ENCODE results near the gene SYNPR.

The SYNPR gene

GRCh38 chr3:63477494-63478129 is 199.5 kb downstream of the SYNPR start:
- H3K36me3 ChIP-seq, result no peaks in the 10 kb centered on the region
- H3K4me3 ChIP-seq (ENCODE audit: low read depth, low read length), result no peak overlapping the region
- H3K9me3 ChIP-seq, result no peaks in the 10 kb centered on the region
- TF ChIP-seq CTCF (IDR thresholded peaks at IDR 0.05; ENCODE audit: low read depth, low read length), result no peak
- peaks cover 29% of the 10 kb centered on the region for H3K27me3 ChIP-seq
- no peak for DNase-seq
- no peaks in the 10 kb centered on the region for H3K4me1 ChIP-seq

GRCh38 chr3:63478990-63479660 is 201.0 kb downstream of the SYNPR start:
- H3K4me3 ChIP-seq (ENCODE audit: low read depth, low read length), result no peak overlapping the region

GRCh38 chr3:63479661-63480035 is 201.5 kb downstream of the SYNPR start:
- DNase-seq, result no peak
- no peak for TF ChIP-seq CTCF (IDR thresholded peaks at IDR 0.05; ENCODE audit: low read depth, low read length)

More at GRCh38 chr3:63478990-63479660, 201.0 kb downstream of the SYNPR start:
- no peaks in the 10 kb centered on the region for H3K4me1 ChIP-seq
- no peaks in the 10 kb centered on the region for H3K36me3 ChIP-seq
- no peak for DNase-seq
- peaks cover 41% of the 10 kb centered on the region for H3K27me3 ChIP-seq
- no peaks in the 10 kb centered on the region for H3K9me3 ChIP-seq
- TF ChIP-seq CTCF (IDR thresholded peaks at IDR 0.05; ENCODE audit: low read depth, low read length), result no peak

GRCh38 chr3:63481627-63482026 is 203.5 kb downstream of the SYNPR start:
- no peak for TF ChIP-seq CTCF (IDR thresholded peaks at IDR 0.05; ENCODE audit: low read depth, low read length)
- DNase-seq, result no peak
- H3K4me1 ChIP-seq, result no peaks in the 10 kb centered on the region

More at GRCh38 chr3:63479661-63480035, 201.5 kb downstream of the SYNPR start:
- Histone ChIP-seq H3K27me3 (peaks cover 41% of the 10 kb centered on the region), H3K36me3 (no peaks in the 10 kb centered on the region), H3K9me3 (no peaks in the 10 kb centered on the region), H3K4me1 (no peaks in the 10 kb centered on the region), H3K4me3 (ENCODE audit: low read depth, low read length) (no peak overlapping the region)

GRCh38 chr3:63482341-63482740 is 204.2 kb downstream of the SYNPR start:
- TF ChIP-seq CTCF (IDR thresholded peaks at IDR 0.05; ENCODE audit: low read depth, low read length), result no peak
- no peak overlapping the region for H3K4me3 ChIP-seq (ENCODE audit: low read depth, low read length)
- H3K9me3 ChIP-seq, result no peaks in the 10 kb centered on the region
- no peaks in the 10 kb centered on the region for H3K4me1 ChIP-seq
- peaks cover 39% of the 10 kb centered on the region for H3K27me3 ChIP-seq
- no peaks in the 10 kb centered on the region for H3K36me3 ChIP-seq
- no peak for DNase-seq

More at GRCh38 chr3:63481627-63482026, 203.5 kb downstream of the SYNPR start:
- Histone ChIP-seq H3K27me3 (peaks cover 42% of the 10 kb centered on the region), H3K9me3 (no peaks in the 10 kb centered on the region), H3K36me3 (no peaks in the 10 kb centered on the region), H3K4me3 (ENCODE audit: low read depth, low read length) (no peak overlapping the region)

GRCh38 chr3:63492464-63492863 is 214.4 kb downstream of the SYNPR start:
- Histone ChIP-seq H3K9me3 (no peaks in the 10 kb centered on the region), H3K27me3 (peaks cover 19% of the 10 kb centered on the region), H3K36me3 (no peaks in the 10 kb centered on the region), H3K4me3 (ENCODE audit: low read depth, low read length) (no peak overlapping the region), H3K4me1 (no peaks in the 10 kb centered on the region)
- TF ChIP-seq CTCF (IDR thresholded peaks at IDR 0.05; ENCODE audit: low read depth, low read length), result no peak
- no peak for DNase-seq

Data from BE2C (cell line).